ELR (cell line): ENCODE measurements around the gene GUCD1.
"Not testable (repeated sequence)": the region's sequence is repeated elsewhere in the genome, so short reads cannot be mapped to it uniquely, and the experiment has no call there.

Experiments used
- DNase-seq: peaks from one replicate; pipeline ENCODE4 v3.0.0-alpha.2; 2015; ENCODE audit warnings: low read depth

The GUCD1 gene

GRCh38 chr22:24565077-24565476, 10.1 kb upstream of the GUCD1 start:
- no peak for DNase-seq

GRCh38 chr22:24564376-24565058, 9.6 kb upstream of the GUCD1 start:
- no peak for DNase-seq

GRCh38 chr22:24563246-24563645, 8.3 kb upstream of the GUCD1 start:
- no peak for DNase-seq

GRCh38 chr22:24559471-24559870, 4.5 kb upstream of the GUCD1 start:
- no peak for DNase-seq

- peak; percentile 99 for DNase-seq
Measured at GRCh38 chr22:24555165-24556039, 464 bp upstream of the GUCD1 start, which contains the start of gene SNRPD3. TSS of gene SNRPD3 (plus strand) at chr22:24555999. CDS start at chr22:24557675, 1,676 bp downstream.

GRCh38 chr22:24553597-24554312, 1.2 kb downstream of the GUCD1 start:
- peak; percentile 33 for DNase-seq

GRCh38 chr22:24552503-24553286, 2.2 kb downstream of the GUCD1 start:
- not testable (repeated sequence) for DNase-seq

- no peak for DNase-seq
Measured at GRCh38 chr22:24550902-24551435, 4.0 kb downstream of the GUCD1 start.

GRCh38 chr22:24550028-24550901, 4.7 kb downstream of the GUCD1 start:
- DNase-seq = peak; percentile 42

- no peak for DNase-seq
Measured at GRCh38 chr22:24548812-24549211, 6.1 kb downstream of the GUCD1 start.

- no peak for DNase-seq
Measured at GRCh38 chr22:24543679-24544243, 11.2 kb downstream of the GUCD1 start.

- DNase-seq = no peak
Measured at GRCh38 chr22:24543185-24543601, 11.7 kb downstream of the GUCD1 start.

- DNase-seq = no peak
Measured at GRCh38 chr22:24542641-24543040, 12.3 kb downstream of the GUCD1 start.

- no peak for DNase-seq
Measured at GRCh38 chr22:24541681-24542515, 13.0 kb downstream of the GUCD1 start.

GRCh38 chr22:24540470-24540869, 14.5 kb downstream of the GUCD1 start:
- DNase-seq = no peak

GRCh38 chr22:24536089-24536488, 18.8 kb downstream of the GUCD1 start:
- no peak for DNase-seq

GRCh38 chr22:24535348-24535747, 19.6 kb downstream of the GUCD1 start:
- no peak for DNase-seq

GRCh38 chr22:24532075-24532474, 22.9 kb downstream of the GUCD1 start:
- no peak for DNase-seq

GRCh38 chr22:24530968-24531367, 24.0 kb downstream of the GUCD1 start:
- DNase-seq = not testable (repeated sequence)
